ENCODE data around the gene SLC23A1.
"Not testable (repeated sequence)": the region's sequence is repeated elsewhere in the genome, so short reads cannot be mapped to it uniquely, and the experiment has no call there.

The SLC23A1 gene

GRCh38 chr5:139389701-139390638 is 6.9 kb upstream of the SLC23A1 start, which contains the start of gene MZB1:
Gene MZB1 (minus strand): TSS chr5:139389913. CDS start chr5:139389856, 57 bp downstream.
- Histone ChIP-seq H3K27me3 (ENCODE audit: insufficient read depth, low read depth) (no peaks in the 10 kb centered on the region), H3K4me3 (IDR thresholded peaks at IDR 0.05; ENCODE audit: insufficient read depth, low read depth, low read length) (no peak within 1 kb of the TSS), H3K79me2 (ENCODE audit: insufficient read depth, low read depth) (peaks cover 73% of the 10 kb centered on the region), H3K27ac (peak within 1 kb of the TSS; percentile 89), H3K9ac (peak within 1 kb of the TSS; percentile 93), H3K4me1 (ENCODE audit: low read depth, poor library complexity, severe bottlenecking) (peaks cover 52% of the 10 kb centered on the region), H2AFZ (ENCODE audit: low read depth) (no peak within 1 kb of the TSS), H3K36me3 (ENCODE audit: insufficient read depth) (no peaks in the 10 kb centered on the region), H4K20me1 (ENCODE audit: insufficient read depth) (no peaks in the 10 kb centered on the region), H3K4me2 (peak within 1 kb of the TSS; percentile 87)
- TF ChIP-seq CTCF (conservative IDR thresholded peaks at IDR 0.05; ENCODE audit: low read depth, low read length), result no peak

- H3K36me3 ChIP-seq (ENCODE audit: insufficient read depth), result no peaks in the 10 kb centered on the region
- H4K20me1 ChIP-seq (ENCODE audit: insufficient read depth), result no peaks in the 10 kb centered on the region
- H3K4me1 ChIP-seq (ENCODE audit: low read depth, poor library complexity, severe bottlenecking), result peaks cover 69% of the 10 kb centered on the region
- H3K4me2 ChIP-seq, result peak overlapping the region; percentile 87
- H3K79me2 ChIP-seq (ENCODE audit: insufficient read depth, low read depth), result peaks cover 57% of the 10 kb centered on the region
- no peaks in the 10 kb centered on the region for H3K27me3 ChIP-seq (ENCODE audit: insufficient read depth, low read depth)
- TF ChIP-seq CTCF (conservative IDR thresholded peaks at IDR 0.05; ENCODE audit: low read depth, low read length), result no peak
- H2AFZ ChIP-seq (ENCODE audit: low read depth), result no peak overlapping the region
- H3K27ac ChIP-seq, result peak overlapping the region; percentile 89
- H3K4me3 ChIP-seq (IDR thresholded peaks at IDR 0.05; ENCODE audit: insufficient read depth, low read depth, low read length), result no peak overlapping the region
- H3K9ac ChIP-seq, result peak overlapping the region; percentile 93
Observed at GRCh38 chr5:139388198-139388821, 5.2 kb upstream of the SLC23A1 start.

GRCh38 chr5:139387611-139388197 is 4.6 kb upstream of the SLC23A1 start:
- Histone ChIP-seq H2AFZ (ENCODE audit: low read depth) (no peak overlapping the region), H3K4me3 (IDR thresholded peaks at IDR 0.05; ENCODE audit: insufficient read depth, low read depth, low read length) (no peak overlapping the region), H3K27ac (peak overlapping the region; percentile 89), H3K79me2 (ENCODE audit: insufficient read depth, low read depth) (peaks cover 52% of the 10 kb centered on the region), H3K4me2 (peak overlapping the region; percentile 87), H4K20me1 (ENCODE audit: insufficient read depth) (no peaks in the 10 kb centered on the region), H3K9ac (peak overlapping the region; percentile 93), H3K4me1 (ENCODE audit: low read depth, poor library complexity, severe bottlenecking) (peaks cover 71% of the 10 kb centered on the region), H3K27me3 (ENCODE audit: insufficient read depth, low read depth) (no peaks in the 10 kb centered on the region), H3K36me3 (ENCODE audit: insufficient read depth) (no peaks in the 10 kb centered on the region)
- no peak for TF ChIP-seq CTCF (conservative IDR thresholded peaks at IDR 0.05; ENCODE audit: low read depth, low read length)

- H3K36me3 ChIP-seq (ENCODE audit: insufficient read depth); H3K9ac ChIP-seq; H2AFZ ChIP-seq (ENCODE audit: low read depth); H3K4me3 ChIP-seq (IDR thresholded peaks at IDR 0.05; ENCODE audit: insufficient read depth, low read depth, low read length); H3K27me3 ChIP-seq (ENCODE audit: insufficient read depth, low read depth); H4K20me1 ChIP-seq (ENCODE audit: insufficient read depth): not testable (repeated sequence)
- peaks cover 71% of the 10 kb centered on the region for H3K4me1 ChIP-seq (ENCODE audit: low read depth, poor library complexity, severe bottlenecking)
- peak overlapping the region; percentile 89; the same call in 1 of the 2 replicates for H3K27ac ChIP-seq
- peaks cover 51% of the 10 kb centered on the region for H3K79me2 ChIP-seq (ENCODE audit: insufficient read depth, low read depth)
- peak overlapping the region; percentile 87; the same call in 1 of the 2 replicates for H3K4me2 ChIP-seq
Observed at GRCh38 chr5:139386956-139387355, 3.9 kb upstream of the SLC23A1 start.

Measured in KMS-11 (cell line).